GM12872 (cell line): ENCODE measurements around the gene CD180.

Experiments used
- TF ChIP-seq, protein P1 (sequence below): IDR thresholded peaks from 3 replicates; pipeline ENCODE4 v1.5.1; 2011; ENCODE audit warnings: low read depth, mild to moderate bottlenecking, low read length, moderate library complexity; ENCODE audit not compliant: insufficient read depth

Gene CD180

GRCh38 chr5:67153292-67153691 lies 43.3 kb downstream of the CD180 start:
- TF ChIP-seq, protein P1, sequence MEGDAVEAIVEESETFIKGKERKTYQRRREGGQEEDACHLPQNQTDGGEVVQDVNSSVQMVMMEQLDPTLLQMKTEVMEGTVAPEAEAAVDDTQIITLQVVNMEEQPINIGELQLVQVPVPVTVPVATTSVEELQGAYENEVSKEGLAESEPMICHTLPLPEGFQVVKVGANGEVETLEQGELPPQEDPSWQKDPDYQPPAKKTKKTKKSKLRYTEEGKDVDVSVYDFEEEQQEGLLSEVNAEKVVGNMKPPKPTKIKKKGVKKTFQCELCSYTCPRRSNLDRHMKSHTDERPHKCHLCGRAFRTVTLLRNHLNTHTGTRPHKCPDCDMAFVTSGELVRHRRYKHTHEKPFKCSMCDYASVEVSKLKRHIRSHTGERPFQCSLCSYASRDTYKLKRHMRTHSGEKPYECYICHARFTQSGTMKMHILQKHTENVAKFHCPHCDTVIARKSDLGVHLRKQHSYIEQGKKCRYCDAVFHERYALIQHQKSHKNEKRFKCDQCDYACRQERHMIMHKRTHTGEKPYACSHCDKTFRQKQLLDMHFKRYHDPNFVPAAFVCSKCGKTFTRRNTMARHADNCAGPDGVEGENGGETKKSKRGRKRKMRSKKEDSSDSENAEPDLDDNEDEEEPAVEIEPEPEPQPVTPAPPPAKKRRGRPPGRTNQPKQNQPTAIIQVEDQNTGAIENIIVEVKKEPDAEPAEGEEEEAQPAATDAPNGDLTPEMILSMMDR: no peak

GRCh38 chr5:67152400-67152799 lies 44.2 kb downstream of the CD180 start:
- TF ChIP-seq, protein P1: no peak

DNA sequence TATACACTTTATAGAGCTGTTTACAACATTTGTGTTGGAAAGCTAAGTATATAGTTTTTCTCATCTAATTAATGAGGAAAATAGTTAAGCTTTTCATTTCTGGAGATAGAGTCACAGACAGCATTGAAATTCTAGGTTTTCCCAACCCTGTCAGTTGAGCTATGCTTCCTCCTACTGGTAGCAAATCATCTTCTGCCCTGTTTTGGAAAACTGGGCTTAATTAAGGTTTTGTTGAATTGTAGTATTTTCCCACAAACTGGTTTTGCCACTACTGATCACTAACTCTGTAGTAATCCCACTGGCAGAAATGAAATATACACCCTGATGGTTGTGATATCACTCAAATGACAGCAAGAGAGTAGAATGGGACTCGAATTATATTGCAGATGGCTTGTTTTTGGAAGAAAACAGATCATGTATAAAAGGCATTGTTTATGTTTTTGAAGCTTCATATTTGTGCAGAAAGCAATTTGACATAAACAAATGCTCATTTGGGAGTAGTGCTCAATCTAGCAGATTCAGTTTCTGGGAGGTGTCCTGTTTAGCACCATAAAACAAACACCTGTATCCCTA lies 46.6 kb downstream of the CD180 start:
- TF ChIP-seq, protein P1: no peak

DNA sequence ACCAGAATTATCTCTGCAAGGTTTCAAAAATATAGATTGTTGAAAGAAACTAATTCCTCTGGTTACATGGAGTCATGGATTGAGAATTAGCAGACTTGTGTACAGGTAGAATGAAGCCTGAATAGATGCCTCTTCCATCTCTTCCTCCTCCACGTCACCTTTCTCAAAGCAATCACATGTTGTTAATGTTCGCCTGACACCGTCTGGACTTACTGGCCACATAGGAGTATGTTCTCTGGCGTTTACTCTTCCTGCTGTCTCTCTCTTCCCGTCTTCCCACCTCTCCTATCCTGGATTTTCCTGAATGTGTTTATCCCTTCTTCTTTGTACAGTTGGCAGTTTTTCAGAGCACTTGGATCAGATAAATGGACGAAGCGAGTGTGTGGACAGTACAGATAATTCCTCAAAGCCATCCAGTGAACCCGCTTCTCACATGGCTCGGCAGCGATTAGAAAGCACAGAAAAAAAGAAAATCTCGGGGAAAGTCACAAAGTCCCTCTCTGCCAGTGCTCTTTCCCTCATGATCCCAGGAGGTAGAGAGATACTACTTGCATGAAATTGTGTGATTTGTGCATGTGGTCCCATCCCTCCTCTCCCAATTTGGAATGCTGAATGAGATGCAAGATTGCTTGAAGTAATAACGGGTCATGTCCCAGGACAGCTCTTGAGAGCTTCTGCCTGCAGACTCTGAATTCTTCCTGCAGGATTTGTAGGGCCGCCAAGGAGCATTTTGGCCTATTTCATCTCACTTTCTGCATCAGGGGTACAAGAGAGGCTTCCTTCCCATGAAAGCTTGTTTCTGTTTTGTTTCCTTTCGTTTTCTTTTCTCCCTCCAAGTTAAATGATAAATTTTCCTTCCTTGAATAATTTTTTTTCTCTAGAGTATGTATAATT lies 47.3 kb downstream of the CD180 start:
- TF ChIP-seq, protein P1: no peak

- TF ChIP-seq, protein P1: no peak
Observed at GRCh38 chr5:67147760-67148159, 48.8 kb downstream of the CD180 start.

- TF ChIP-seq, protein P1: no peak
Observed at GRCh38 chr5:67146981-67147380, 49.6 kb downstream of the CD180 start.

GRCh38 chr5:67146574-67146973 lies 50.0 kb downstream of the CD180 start:
- TF ChIP-seq, protein P1: no peak
